Islet precursor cell (in vitro differentiated cells): Measurements from ENCODE around the gene CERS5.

Experiments
- DNase-seq: peaks from one replicate; pipeline ENCODE4 v3.0.0-alpha.2; 2018

The CERS5 gene

DNA sequence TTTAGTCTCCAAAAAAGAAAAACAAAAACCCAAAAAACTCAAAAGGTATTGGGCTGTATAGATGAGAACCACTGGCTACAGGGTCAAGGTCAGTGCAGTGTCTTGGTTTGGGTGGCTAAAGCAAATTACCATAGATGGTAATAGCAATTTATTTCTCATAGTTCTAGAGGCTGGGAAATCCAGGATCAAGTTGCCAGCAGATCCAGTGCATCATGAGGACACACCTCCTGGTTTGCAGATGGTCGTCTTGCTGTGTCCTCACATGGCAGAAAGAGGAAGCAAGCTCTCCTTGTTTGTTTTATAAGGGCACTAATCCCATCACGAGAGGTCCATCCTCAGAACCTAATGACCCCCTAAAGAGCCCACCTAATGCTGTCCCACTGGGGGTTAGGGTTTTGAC is 44.0 kb downstream of the CERS5 start:
- DNase-seq: no peak

DNA sequence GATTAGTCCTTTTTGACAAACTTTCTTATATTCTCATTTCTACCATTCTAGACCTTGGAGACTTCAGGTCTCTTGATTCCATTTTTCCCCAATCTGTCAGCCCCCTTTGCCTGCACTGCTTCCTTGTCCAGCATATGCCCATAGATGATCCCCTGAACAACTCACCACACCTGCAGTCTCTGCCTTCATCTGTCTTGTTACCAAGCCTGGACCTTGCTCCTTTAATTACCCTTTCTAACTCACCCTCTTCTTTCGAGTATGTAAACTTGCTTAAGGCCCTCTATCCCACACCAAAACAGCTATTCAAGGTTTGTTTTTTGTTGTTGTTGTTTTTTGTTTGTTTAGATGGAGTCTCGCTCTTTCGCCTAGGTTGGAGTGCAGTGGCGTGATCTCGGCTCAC is 45.5 kb downstream of the CERS5 start:
- peak; percentile 35 for DNase-seq

DNA sequence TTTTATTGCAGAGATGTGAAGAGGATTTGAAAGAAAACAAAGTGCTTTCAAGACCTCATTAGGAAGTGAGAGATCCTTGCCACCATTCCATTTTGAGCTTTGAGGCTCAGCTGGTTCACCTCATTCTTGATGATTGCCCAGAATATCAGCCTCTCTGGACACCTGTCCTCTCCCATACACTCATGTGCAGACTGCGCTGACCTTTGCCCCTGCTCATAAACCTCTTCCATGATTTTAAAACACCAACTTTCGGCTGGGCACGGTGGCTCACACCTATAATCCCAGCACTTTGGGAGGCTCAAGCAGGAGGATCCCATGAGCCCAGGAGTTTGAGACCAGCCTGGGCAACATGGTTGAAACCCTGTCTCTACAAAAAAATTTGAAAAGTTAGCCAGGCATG is 46.2 kb downstream of the CERS5 start:
- DNase-seq: peak; percentile 35

DNA sequence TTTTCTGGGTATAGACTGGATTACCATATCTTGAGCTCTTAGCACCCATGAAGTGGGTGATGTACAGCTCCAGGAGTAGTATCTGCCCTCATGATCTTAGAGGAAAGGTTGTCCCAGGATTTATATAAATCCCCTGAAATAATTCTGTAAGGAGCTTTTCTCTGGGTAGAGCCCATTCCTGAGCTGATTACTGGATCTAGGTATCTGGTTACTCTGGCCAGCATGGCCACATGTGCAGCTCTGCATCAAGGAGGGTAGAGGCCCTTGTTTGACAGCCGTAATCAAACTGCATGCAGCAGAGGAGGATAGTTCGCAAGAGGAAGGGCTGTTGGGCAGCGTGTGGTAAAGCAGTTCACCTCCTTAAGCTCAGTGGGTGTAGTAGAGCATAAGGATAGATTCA is 46.6 kb downstream of the CERS5 start:
- DNase-seq: peak; percentile 47

DNA sequence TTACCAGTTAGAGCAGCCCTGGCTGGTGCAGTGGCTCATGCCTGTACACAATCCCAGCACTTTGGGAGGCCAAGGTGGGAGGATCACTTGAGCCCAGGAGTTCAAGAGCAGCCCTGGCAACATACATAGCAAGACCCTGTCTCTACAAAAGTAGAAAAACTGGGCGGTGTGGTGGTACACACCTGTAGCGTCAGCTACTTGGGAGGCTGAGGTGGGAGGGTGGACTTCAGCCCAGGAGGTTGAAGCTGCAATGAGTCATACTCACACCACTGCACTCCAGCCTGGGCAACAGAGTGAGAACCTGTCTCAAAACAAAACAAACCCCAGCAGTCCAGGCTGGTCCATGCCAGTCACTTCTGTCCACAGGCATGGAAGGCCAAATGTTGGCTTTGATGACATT is 47.8 kb downstream of the CERS5 start:
- DNase-seq: peak; percentile 40

DNA sequence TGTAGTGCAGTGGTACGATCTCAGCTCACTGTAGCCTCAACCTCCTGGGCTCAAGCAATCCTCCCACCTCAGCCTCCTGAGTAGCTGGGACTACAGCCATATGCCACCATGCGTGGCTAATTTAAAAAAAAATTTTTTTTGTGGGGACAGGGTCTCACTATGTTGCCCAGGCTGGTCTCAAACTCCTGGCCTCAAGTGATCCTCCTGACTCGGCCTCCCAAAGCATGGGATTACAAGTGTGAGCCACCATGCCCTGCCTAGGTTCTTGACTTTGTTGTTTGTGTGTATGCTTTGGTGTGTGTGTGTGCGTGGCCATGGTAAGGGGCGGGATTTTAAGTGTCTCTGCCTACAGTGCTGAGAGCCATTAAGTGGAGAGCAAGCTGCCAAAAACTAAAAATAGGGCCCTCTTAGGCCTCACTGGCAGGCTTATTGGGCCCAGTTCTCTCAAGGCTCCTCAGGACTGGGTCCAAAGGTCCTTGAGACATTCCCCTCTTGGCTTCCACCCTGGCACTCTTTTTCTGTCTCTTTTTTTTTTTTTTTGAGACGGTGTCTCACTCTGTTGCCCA is 50.0 kb downstream of the CERS5 start:
- DNase-seq: no peak

DNA sequence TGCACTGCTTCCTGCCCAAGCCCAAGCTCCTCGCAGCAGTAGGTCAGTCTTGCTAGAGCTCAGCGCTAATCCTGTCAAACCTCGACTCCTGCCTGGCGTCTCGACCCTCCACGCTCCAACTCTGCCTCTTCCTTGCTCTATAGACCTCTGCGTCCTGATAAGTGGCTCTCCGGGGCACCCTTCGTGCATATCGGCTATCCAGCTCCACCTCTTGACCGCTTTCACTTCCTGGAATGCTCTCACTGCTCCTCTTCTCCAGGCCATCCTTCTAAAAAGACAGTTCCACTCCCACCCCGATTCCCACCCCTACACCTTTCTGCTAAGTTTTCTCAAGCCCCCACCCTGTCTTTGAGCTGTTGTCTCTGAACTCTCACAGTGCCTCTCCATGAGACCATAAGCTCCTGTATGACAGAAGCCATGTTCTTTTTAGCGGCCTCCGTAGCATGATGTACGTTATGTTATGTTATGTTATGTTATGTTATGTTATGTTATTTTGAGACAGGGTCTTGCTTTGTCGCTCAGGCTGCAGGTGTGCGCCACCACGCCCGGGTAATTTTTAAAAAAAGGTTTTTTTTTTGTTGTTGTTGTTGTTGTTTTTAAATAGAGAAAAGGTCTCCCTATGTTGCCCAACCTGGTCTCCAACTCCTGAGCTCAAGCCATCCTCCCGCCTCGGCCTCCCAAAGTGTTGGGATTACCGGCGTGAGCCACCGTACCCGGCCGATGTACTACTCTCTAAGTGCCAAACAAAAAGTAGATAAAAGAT is 54.5 kb downstream of the CERS5 start:
- no peak for DNase-seq

DNA sequence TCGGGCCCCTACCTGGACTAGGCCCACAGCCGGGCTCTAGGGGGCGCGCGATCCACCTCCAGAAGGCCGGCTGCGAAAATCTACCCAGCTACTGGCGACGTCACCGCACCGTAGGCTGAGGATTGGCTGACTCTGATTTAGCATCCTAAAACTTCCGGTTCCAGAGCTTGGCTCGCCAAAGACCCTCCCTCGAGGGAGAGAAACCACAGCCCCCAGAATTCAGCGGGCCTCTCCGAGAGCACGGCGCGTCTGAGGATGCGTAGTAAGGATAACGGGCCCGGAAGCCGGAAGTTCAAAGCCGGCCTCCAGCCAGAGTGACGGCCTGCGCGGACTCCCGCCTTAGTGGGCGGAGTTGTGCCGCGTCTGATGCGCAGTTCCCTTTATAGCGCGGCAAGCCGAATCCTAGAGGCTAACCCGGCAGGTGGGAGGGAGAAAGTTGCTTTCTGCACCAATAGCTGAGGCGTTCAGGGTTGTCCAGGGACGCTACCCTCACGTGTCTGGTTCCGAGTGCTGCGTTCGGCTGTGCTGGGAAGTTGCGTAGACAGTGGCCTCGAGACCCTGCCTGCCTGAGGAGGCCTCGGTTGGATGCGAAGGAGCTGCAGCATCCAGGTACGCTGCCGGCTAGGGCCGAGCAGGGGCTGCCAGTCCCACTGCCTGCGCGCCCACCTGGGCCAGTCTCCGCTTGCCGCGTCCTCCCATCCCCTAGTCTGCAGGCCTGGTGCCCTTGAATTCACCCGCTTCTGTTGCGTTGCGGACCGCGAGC is 55.3 kb downstream of the CERS5 start, which contains the start of gene COX14:
Gene COX14 (plus strand): TSS at position 544 of the 763 bp plus-strand sequence. CDS start 7,808 bp downstream, outside the sequence.
- peak; percentile 100 for DNase-seq

DNA sequence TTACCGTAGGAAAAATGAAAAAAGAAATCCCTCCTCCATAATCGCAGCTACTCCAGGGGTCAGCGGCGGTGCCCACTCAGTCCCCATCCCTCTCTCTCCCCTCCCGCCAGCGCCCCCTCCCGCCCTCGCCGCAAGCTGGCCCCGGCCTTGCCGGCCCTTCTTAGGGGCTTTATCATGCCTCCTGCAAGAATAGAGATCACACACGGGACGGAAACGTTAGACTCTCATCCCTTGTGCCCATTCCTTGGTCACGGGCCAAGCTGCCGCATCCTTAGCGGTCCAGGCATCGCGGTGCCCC is 55.8 kb downstream of the CERS5 start:
- DNase-seq: no peak

DNA sequence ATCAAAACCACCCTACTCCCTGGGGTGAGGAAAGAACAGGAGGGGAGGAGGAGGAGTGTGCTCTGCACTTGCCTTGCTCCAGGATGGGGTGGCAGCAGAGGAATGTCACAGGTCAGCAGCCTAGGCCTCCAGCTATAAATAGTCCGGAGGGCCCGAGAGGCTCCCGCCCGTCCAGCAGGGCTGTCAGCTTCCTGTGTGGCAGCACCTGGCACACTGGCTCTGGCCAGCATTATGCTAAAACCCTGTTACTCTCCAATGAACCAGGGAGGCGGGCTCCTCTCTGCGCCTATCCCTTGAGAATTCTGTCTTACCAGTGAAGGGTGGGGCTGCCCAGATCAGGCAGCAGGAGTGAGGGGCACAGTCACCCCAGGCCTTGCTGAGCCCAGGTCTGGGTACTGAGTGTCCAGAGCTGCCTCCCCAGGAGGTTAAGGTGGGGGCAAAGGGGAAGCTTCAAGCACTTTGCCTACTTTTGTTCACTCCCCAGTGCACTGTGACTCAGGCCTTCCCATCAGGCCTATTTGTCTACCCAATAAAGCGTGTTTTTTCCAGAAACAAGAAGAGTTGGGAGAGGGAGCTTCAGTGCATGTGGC is 56.3 kb downstream of the CERS5 start:
- DNase-seq: peak; percentile 88

DNA sequence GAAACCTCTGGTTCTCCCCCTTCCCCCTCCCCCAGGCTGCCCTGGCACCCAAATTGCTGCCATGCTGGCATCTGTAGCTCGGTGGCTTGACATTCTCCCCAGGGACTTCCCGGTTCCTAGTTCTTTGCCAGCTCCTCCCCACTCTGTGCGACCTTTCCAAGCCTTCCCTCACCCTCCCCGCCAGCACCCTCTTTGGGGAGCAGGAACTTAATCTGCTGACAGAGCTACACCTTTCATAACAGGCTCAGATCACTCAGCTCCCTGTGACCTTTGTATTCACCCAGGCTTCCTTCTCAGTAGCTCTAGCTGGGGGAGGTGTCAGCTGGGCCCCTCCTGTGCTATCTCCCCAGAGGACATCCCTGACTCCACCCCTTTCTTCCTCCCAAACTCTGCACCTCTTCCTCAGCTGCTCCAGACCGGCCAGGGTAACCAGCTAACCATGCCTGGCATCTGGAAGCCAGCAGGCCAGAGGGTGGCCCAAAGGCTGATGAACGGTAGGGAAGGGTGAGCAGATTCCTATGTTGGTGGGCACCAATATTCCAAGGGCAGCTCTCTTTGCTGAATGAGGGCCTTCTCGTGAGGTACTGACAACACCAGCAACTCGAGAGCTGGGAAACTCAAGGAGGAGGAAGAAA is 56.9 kb downstream of the CERS5 start:
- no peak for DNase-seq

DNA sequence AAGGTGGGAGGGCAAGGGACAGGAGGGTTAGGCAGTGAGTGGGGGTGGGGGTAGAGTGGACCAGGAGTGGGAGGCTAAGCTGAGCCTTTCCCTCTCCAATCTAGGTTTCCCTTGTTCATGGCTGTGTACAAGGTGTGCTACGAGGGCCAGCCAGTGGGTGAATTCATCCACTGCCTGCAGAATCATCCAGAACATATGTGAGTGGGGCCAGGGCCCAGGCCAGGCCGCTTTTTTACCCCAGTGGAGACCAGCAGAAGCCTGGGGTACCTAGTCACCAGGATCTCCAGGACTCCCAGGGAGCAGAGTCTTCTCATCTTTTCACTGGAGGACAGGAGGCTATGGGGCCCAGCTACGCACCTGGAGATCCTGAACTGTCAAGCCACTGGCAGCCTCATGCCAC is 57.9 kb downstream of the CERS5 start:
- DNase-seq: no peak

DNA sequence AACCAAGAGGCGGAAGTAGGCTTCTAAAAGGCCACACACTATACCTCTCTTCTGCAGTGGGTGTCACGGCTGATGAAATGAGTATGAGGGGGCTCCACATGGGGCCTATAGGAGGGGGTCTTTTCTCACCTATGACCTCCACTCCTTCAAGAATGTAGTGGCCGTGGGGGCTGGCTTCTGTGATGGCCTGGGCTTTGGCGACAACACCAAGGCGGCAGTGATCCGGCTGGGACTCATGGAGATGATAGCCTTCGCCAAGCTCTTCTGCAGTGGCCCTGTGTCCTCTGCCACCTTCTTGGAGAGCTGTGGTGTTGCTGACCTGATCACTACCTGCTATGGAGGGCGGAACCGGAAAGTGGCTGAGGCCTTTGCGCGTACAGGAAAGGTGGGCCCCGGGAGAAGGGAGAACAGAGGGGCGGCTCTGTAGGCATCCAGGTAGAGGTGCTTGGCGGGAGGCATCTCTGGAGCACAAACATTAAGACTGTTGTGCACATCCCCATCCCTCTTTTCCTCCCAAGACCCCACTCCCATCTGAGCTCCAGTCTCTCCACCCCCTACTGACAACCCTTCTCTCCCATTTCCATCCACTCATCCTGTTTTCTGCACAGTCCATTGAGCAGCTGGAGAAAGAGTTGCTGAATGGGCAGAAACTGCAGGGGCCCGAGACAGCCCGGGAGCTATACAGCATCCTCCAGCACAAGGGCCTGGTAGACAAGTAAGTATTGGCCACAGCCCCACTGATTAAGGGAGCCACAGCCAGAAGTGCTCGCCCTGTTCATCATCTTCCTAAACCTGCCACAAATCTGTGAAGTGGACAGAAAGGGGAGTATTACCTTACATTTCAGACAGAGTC is 59.5 kb downstream of the CERS5 start:
- no peak for DNase-seq

DNA sequence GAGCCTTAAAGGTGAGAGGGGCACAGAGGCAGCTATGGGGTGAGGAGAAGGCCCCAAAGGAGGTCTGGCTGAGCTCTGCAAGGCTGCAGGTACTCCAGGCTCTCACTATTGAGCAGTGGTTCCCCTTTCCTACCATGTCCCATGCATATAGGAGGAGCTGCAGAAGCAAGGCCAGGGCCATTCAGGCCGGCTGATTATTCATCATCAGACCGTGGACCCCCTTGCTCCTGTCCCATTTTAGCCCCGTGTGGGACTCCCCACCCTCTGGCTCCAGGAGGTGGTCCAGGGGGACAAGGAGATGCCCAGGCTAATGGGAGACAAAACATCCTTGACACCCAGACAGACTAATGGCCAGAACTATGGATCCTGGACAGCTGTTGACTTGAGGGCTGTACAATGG is 60.3 kb downstream of the CERS5 start:
- no peak for DNase-seq

DNA sequence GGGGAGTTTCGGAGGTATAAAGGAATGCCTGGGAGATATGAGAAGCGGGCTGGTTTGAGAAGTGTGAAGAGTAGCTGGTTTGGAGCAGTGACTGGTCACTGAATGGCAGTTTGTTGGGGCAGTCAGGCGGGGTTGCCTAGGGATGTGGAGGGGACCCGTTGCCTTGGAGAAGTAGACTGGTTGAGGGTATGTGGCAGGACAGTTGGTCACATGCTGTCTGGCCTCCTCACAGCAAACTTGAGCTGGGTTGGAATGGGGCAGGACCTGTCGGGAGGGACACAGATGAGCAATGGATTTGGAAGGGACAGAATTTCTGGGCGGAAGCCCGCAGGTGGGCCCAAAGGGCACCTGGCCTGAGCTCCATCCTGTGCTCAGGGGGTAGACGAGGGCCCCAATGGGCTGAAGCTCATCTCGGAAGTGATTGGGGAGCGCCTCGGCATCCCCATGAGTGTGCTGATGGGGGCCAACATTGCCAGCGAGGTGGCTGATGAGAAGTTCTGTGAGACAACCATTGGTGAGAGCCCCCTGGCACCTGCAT is 61.2 kb downstream of the CERS5 start:
- no peak for DNase-seq

DNA sequence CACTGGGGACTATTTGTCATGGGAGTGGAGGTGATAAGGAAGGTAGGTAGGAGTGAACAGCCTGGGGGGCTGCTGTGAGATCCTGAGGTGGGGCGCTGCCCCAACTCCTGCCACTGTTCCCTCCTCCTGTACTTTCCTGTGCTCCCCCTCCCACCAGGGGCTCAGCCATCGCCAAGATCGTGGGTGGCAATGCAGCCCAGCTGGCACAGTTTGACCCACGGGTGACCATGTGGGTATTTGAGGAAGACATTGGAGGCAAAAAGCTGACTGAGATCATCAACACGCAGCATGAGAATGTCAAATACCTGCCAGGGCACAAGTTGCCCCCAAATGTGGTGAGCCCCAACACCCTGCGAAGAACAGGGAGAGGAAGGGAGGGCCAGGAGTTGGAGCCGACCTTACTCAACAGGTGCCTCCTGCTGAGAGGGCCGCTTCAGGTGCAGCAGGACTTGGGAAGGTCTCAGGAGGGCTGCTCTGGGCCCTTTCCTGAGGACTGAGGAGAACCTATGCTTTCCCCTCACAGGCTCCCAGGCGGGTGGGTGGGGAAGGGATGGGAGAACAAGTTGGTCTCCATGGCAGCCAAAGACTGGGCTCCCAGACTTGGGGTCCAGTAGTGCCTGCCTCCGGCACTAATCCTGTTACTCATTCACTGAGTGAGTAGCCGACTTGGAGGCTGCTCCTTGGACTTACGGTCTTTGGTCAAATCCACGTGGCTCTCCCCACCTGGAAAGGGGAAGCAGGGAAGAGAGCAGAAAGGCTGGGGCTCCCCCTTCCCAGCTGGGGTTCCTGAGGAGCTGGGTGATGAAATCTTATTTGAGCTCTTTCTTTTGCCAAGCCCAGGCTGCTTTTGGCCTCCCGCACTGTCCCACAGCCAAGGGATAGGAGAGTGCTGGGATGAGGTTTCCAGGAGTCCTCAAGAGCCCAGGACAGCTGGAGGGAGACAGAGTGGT is 62.5 kb downstream of the CERS5 start:
- DNase-seq: no peak

DNA sequence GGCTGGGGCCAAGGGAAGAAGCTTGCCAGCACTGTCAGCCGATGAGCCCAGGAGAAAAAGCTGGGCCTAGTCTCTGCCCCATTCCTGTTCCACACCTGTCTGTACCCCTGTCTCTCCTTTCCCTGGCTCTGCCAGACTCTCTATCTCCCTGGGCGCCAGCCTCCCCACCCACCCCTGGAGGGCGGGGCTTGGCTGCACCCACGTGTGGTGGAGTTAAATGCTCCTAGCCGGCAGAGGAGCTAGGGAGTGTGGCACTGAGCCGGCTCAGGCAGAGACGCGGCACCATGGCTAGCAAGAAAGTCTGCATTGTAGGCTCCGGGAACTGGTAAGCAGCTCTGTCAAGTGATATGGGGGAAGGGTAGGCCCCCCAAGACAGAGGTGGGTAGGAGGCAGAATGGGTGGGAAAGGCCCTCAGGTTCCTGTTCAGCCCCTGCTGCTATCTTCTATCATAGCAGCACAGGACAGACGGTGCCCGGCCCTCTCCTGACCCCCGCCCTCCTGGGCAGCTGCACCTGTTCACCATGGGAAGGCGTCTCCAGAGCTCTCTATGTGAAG is 63.3 kb downstream of the CERS5 start, which contains the start of gene GPD1:
Gene GPD1 (plus strand): TSS at position 242 of the 555 bp plus-strand sequence. CDS start 43 bp downstream, at position 285.
- peak; percentile 89 for DNase-seq

DNA sequence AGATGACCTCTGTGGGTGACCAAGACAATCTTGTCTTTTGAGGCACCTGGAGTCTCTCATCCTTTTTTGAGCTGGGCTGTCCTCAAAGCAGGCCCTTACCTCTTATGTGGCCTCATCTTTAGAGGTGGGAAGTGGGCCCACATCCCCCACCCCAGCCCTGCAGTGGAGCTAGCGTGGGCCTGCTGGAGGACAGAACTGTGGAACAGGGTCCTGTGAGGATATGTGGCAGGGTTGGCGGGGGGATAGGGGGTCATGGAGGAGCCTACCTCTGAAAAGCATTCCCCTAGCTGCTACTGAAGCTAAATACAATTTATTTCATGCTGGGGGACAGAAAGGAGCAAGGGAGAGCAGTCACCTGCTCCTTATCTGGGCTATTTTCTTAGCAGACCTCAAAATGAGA is 63.8 kb downstream of the CERS5 start:
- DNase-seq: no peak

DNA sequence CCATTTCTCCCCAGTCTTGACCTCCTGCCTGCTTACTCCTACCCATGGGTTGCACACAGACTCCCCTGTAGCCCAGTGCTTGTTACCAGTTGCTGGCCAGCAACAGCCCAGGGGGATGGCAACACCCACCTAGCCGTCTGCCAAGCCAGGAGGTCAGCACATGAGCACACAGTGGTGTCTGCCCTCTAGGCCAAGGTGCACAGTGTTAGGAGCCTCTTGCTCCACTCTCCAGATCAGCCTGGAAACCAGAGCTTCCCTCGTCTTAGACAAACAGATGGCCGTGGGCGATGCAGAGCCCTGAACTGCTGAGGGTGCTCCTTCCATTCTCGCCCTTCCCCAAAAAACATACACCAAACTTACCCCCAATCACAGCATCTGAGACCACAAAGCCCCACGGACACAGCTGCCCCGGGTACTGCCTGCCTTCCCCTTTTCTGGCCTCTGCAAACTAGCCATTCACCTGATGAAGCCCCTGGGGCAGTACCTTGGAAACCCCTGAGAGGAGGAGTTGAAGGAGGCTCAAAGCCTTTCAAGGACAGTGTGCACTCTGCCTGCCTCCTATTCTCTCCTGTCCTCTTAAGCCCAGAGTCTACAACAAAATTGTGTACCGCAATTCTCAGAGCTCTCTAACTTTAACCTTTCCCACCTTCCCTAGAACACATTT is 64.4 kb downstream of the CERS5 start:
- DNase-seq: no peak

DNA sequence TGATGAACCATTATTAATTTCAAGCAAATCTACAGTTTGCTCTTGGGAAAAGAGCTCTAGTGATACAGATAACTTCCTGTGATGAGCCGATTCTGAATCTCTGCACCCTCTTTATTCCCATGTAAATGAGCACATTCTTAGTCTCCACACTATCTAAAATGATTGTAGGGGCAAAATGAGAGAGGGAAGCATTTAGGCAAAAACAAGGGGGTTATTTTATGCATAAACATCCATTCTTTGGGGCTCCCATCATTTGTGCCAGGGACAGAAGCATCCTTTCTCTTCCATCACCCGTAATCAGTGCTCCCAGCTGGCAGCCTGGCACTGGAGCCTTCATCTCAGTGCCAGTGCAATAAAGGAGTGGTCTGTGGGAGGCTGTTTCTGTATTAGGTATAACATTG is 65.0 kb downstream of the CERS5 start:
- no peak for DNase-seq
